Renal cortex interstitium (tissue), 11 donors: ENCODE data around the gene NEGR1. TPM values are rescaled to one million over a fixed set of nuclear protein-coding genes. Genes with fewer than 3 reads are reported as not detected.
"Not testable (repeated sequence)": the region's sequence is repeated elsewhere in the genome, so short reads cannot be mapped to it uniquely, and the experiment has no call there.

Experiments used
- DNase-seq, 11 donors: peaks; one replicate each; pipeline ENCODE4 v3.0.0-alpha.2; 2013; ENCODE audit warnings: low read depth in 9 of 11, low spot score in 4 of 11; ENCODE audit errors: extremely low read depth in 1 of 11
- polyA plus RNA-seq, 3 donors: library from polyadenylated mRNA; unstranded; fragments of 120-200 nt; gene quantifications; one replicate each; pipeline ENCODE4 v1.2.1, GENCODE V29; 2013; ENCODE audit not compliant: insufficient read length in 3 of 3

NEGR1 gene
- polyA plus RNA-seq, 3 donors = 2.8 to 3.9 (median 3.5) TPM

GRCh38 chr1:71914626-71915025 is 367.7 kb downstream of the NEGR1 start:
- no peak for DNase-seq

GRCh38 chr1:71908871-71909390 is 373.4 kb downstream of the NEGR1 start:
- DNase-seq = no peak

- DNase-seq = no peak
Observed at GRCh38 chr1:71908303-71908702, 374.0 kb downstream of the NEGR1 start.

- DNase-seq = peak in 2 of 11 donors; percentile 4 to 20
Observed at GRCh38 chr1:71899881-71900280, 382.5 kb downstream of the NEGR1 start.

GRCh38 chr1:71888166-71888565 is 394.2 kb downstream of the NEGR1 start:
- DNase-seq = not testable (repeated sequence)

- DNase-seq = no peak
Observed at GRCh38 chr1:71885171-71885570, 397.2 kb downstream of the NEGR1 start.

- no peak for DNase-seq
Observed at GRCh38 chr1:71882637-71883036, 399.7 kb downstream of the NEGR1 start.

GRCh38 chr1:71882226-71882625 is 400.1 kb downstream of the NEGR1 start:
- peak in 2 of 11 donors; percentile 0 to 2 for DNase-seq

- DNase-seq = no peak
Observed at GRCh38 chr1:71881611-71882010, 400.7 kb downstream of the NEGR1 start.

GRCh38 chr1:71869326-71869725 is 413.0 kb downstream of the NEGR1 start:
- no peak for DNase-seq

- no peak for DNase-seq
Observed at GRCh38 chr1:71862756-71863155, 419.6 kb downstream of the NEGR1 start.

GRCh38 chr1:71861022-71861421 is 421.3 kb downstream of the NEGR1 start:
- no peak for DNase-seq

GRCh38 chr1:71859806-71860205 is 422.5 kb downstream of the NEGR1 start:
- no peak for DNase-seq

GRCh38 chr1:71857862-71858261 is 424.5 kb downstream of the NEGR1 start:
- no peak for DNase-seq

- no peak for DNase-seq
Observed at GRCh38 chr1:71853360-71853759, 429.0 kb downstream of the NEGR1 start.

- no peak for DNase-seq
Observed at GRCh38 chr1:71850936-71851335, 431.4 kb downstream of the NEGR1 start.

- DNase-seq = no peak
Observed at GRCh38 chr1:71850515-71850914, 431.8 kb downstream of the NEGR1 start.

- no peak for DNase-seq
Observed at GRCh38 chr1:71843012-71843411, 439.3 kb downstream of the NEGR1 start.

- no peak for DNase-seq
Observed at GRCh38 chr1:71839876-71840275, 442.5 kb downstream of the NEGR1 start.

- DNase-seq = no peak
Observed at GRCh38 chr1:71836904-71837303, 445.4 kb downstream of the NEGR1 start.

GRCh38 chr1:71835442-71835813 is 446.9 kb downstream of the NEGR1 start:
- DNase-seq = no peak
